Liver (tissue), 9 donors: ENCODE measurements around the gene SCIN. TPM values are rescaled to one million over a fixed set of nuclear protein-coding genes. Genes with fewer than 3 reads are reported as not detected.

Source experiments
- DNase-seq: peaks from one replicate; pipeline ENCODE4 v3.0.0-alpha.2; 2017; ENCODE audit warnings: low spot score
- H3K27ac ChIP-seq, 2 donors: one replicate each; pipeline ENCODE4 v1.7.0; 2013; ENCODE audit warnings: inconsistent platforms in 2 of 2, low read length in 2 of 2, control low read depth in 1 of 2, low read depth in 1 of 2, mild to moderate bottlenecking in 1 of 2
- H3K27me3 ChIP-seq, 4 donors: one replicate each; pipeline versions ENCODE4 v1.6.1 to v1.7.0; 2013; ENCODE audit warnings: low read length in 3 of 4, inconsistent platforms in 1 of 4, mild to moderate bottlenecking in 1 of 4, moderate library complexity in 1 of 4; ENCODE audit not compliant: control insufficient read depth in 4 of 4, insufficient read depth in 4 of 4
- H3K36me3 ChIP-seq, 4 donors: one replicate each; pipeline versions ENCODE4 v1.6.1 to v1.7.0; 2013; ENCODE audit warnings: low read length in 3 of 4, mild to moderate bottlenecking in 3 of 4, low read depth in 1 of 4, moderate library complexity in 1 of 4; ENCODE audit not compliant: control insufficient read depth in 4 of 4, insufficient read depth in 3 of 4
- H3K4me1 ChIP-seq, 4 donors: one replicate each; pipeline versions ENCODE4 v1.6.1 to v1.7.0; 2013; ENCODE audit warnings: low read length in 3 of 4, mild to moderate bottlenecking in 3 of 4, moderate library complexity in 1 of 4; ENCODE audit not compliant: control insufficient read depth in 4 of 4, insufficient read depth in 4 of 4
- H3K4me3 ChIP-seq, 3 donors: one replicate each; pipeline versions ENCODE4 v1.6.1 to v1.7.0; 2013; ENCODE audit warnings: low read length in 3 of 3, control low read depth in 1 of 3, low read depth in 1 of 3, mild to moderate bottlenecking in 1 of 3
- H3K9ac ChIP-seq, 2 donors: one replicate each; pipeline ENCODE4 v1.7.0; 2013; ENCODE audit warnings: low read length in 2 of 2, mild to moderate bottlenecking in 2 of 2, moderate library complexity in 2 of 2, control low read depth in 1 of 2, low read depth in 1 of 2
- H3K9me3 ChIP-seq, 4 donors: one replicate each; pipeline versions ENCODE4 v1.6.1 to v1.7.0; 2013; ENCODE audit warnings: low read length in 3 of 4; ENCODE audit not compliant: control insufficient read depth in 4 of 4
- EGR1 ChIP-seq, 2 donors: IDR thresholded peaks; 2 replicates each; pipeline ENCODE4 v1.6.1; 2016 to 2018; ENCODE audit warnings: antibody characterized with exemption in 2 of 2, low read depth in 2 of 2
- FOXA1 ChIP-seq: IDR thresholded peaks from 2 replicates; pipeline ENCODE4 v1.6.1; 2016; ENCODE audit warnings: antibody characterized with exemption
- FOXA2 ChIP-seq: IDR thresholded peaks from 2 replicates; pipeline ENCODE4 v1.6.1; 2016; ENCODE audit warnings: antibody characterized with exemption
- GABPA ChIP-seq, 2 donors: IDR thresholded peaks in 1 of 2; conservative IDR thresholded peaks in 1 of 2; 2 replicates each; pipeline ENCODE4 v1.6.1; 2016; ENCODE audit warnings: antibody characterized with exemption in 2 of 2, mild to moderate bottlenecking in 1 of 2, moderate library complexity in 1 of 2
- HNF4A ChIP-seq, 2 donors: conservative IDR thresholded peaks; 2 replicates each; pipeline ENCODE4 v1.6.1; 2016; ENCODE audit warnings: antibody characterized with exemption in 2 of 2, mild to moderate bottlenecking in 2 of 2
- HNF4G ChIP-seq: IDR thresholded peaks from 2 replicates; pipeline ENCODE4 v1.6.1; 2016; ENCODE audit warnings: antibody characterized with exemption
- JUND ChIP-seq, 2 donors: IDR thresholded peaks; 2 replicates each; pipeline ENCODE4 v1.6.1; 2016; ENCODE audit warnings: antibody characterized with exemption in 2 of 2
- NR2F2 ChIP-seq: IDR thresholded peaks from 2 replicates; pipeline ENCODE4 v1.6.1; 2016; ENCODE audit warnings: antibody characterized with exemption
- RXRA ChIP-seq, 2 donors: IDR thresholded peaks; 2 replicates each; pipeline ENCODE4 v1.6.1; 2017 to 2018; ENCODE audit warnings: antibody characterized with exemption in 2 of 2, mild to moderate bottlenecking in 1 of 2
- TAF1 ChIP-seq: conservative IDR thresholded peaks from 2 replicates; pipeline ENCODE4 v1.6.1; 2016; ENCODE audit warnings: antibody characterized with exemption, mild to moderate bottlenecking
- YY1 ChIP-seq: IDR thresholded peaks from 2 replicates; pipeline ENCODE4 v1.6.1; 2016; ENCODE audit warnings: antibody characterized with exemption, mild to moderate bottlenecking
- WGBS: extraction: QIAGEN DNeasy Blood & Tissue Kit; methylation state at CpG from one replicate; pipeline ENCODE4 v1.1.7; 2013; 5-methylcytosine and 5-hydroxymethylcytosine counted together
- polyA plus RNA-seq, 2 donors: library from polyadenylated mRNA; stranded (reverse) in 1 of 2; unstranded in 1 of 2; fragments of 200-250 nt in 1 of 2; fragments of >200 nt in 1 of 2; fragmentation: Nextera tagmentation in 1 of 2; extraction: Ambion mirVana in 1 of 2; gene quantifications; one replicate each; pipeline versions ENCODE4 v1.2.1 to v1.2.3, GENCODE V29; 2013 to 2015
- total RNA-seq, 2 donors: library from RNA; depleted of rRNA; stranded (reverse); fragments of >200 nt; gene quantifications; one replicate each; pipeline ENCODE4 v1.2.3, GENCODE V29; 2014
- TF ChIP-seq, protein P1 (sequence below): IDR thresholded peaks from 2 replicates; pipeline ENCODE4 v1.6.1; 2016; ENCODE audit warnings: antibody characterized with exemption, mild to moderate bottlenecking
- TF ChIP-seq, protein P2 (sequence below): IDR thresholded peaks from 2 replicates; pipeline ENCODE4 v1.6.1; 2016; ENCODE audit warnings: antibody characterized with exemption
- TF ChIP-seq, protein P3 (sequence below): IDR thresholded peaks from 2 replicates; pipeline ENCODE4 v1.6.1; 2016; ENCODE audit warnings: antibody characterized with exemption
- TF ChIP-seq, protein P4 (sequence below): IDR thresholded peaks from 2 replicates; pipeline ENCODE4 v1.6.1; 2016; ENCODE audit warnings: antibody characterized with exemption
- donor health status: healthy.
- donor health status: healthy.
- donor health status: healthy.
- donor health status: healthy.
- donor health status: healthy.

SCIN gene
- total and polyA plus RNA-seq, 4 donors, result 0.05 to 0.23 TPM; not detected in 2

DNA sequence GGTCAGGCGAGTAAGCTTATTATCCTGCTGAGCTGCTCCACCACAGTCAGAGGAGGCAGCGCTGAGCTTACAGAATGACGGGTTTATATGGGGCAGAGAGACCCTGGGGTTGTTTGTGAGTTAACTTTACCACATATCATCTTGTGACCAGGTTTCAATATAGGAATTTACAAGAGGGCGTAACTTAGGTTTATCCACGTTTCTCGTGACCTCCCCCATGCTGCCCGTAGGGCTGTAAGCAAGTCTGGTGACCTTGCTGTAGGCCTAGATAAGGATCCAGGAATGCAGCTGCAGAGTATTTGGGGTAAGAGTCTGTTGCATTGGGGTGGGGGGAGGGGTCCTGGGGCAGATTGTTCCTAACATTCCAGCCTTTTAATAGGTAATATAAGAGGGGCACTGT lies 24.6 kb downstream of the SCIN start:
- no peak for DNase-seq
- no peaks in the 10 kb centered on the region for H3K4me1 ChIP-seq
- 88% methylated on average over 7 of the region's 7 CpGs for WGBS

DNA sequence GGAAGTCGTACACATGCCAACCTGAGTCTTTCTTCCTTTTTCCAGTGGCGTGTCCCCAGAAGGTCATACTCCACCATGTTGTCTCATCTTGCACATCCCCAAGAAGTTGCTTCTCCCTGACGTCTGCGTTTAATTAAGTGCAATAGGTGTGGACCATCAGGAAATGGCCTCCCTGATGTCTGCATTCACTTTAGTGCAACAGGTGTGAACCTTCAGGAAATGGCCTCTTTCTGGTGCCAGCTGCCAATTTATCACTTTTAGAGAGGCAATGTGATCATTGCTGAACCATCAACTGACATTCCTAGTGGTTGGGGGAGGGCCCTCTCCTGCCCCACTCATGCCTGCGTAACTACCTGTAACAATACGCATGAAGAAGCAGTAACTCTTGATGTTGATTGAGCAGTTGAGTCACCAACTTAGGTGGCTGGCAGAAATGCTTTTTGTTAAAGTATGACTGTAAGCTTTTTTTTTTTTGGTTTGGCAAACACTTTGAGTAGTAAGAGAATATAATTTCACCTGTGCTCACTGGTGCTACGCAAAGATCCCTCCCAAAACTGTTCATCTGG lies 25.8 kb downstream of the SCIN start:
- 81% methylated on average over 7 of the region's 7 CpGs for WGBS
- Histone ChIP-seq H3K27ac (no peak overlapping the region), H3K4me1 (no peaks in the 10 kb centered on the region), H3K27me3 (no peaks in the 10 kb centered on the region), H3K36me3 (no peaks in the 10 kb centered on the region), H3K9me3 (no peaks in the 10 kb centered on the region), H3K4me3 (no peak overlapping the region), H3K9ac (no peak overlapping the region)
- TF ChIP-seq EGR1 (IDR thresholded peaks at IDR 0.05; ENCODE audit: low read depth in 2 of 2), result no peak
- no peak for TF ChIP-seq FOXA1
- TF ChIP-seq, protein P1, sequence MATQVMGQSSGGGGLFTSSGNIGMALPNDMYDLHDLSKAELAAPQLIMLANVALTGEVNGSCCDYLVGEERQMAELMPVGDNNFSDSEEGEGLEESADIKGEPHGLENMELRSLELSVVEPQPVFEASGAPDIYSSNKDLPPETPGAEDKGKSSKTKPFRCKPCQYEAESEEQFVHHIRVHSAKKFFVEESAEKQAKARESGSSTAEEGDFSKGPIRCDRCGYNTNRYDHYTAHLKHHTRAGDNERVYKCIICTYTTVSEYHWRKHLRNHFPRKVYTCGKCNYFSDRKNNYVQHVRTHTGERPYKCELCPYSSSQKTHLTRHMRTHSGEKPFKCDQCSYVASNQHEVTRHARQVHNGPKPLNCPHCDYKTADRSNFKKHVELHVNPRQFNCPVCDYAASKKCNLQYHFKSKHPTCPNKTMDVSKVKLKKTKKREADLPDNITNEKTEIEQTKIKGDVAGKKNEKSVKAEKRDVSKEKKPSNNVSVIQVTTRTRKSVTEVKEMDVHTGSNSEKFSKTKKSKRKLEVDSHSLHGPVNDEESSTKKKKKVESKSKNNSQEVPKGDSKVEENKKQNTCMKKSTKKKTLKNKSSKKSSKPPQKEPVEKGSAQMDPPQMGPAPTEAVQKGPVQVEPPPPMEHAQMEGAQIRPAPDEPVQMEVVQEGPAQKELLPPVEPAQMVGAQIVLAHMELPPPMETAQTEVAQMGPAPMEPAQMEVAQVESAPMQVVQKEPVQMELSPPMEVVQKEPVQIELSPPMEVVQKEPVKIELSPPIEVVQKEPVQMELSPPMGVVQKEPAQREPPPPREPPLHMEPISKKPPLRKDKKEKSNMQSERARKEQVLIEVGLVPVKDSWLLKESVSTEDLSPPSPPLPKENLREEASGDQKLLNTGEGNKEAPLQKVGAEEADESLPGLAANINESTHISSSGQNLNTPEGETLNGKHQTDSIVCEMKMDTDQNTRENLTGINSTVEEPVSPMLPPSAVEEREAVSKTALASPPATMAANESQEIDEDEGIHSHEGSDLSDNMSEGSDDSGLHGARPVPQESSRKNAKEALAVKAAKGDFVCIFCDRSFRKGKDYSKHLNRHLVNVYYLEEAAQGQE, result no peak
- no peak for TF ChIP-seq RXRA (IDR thresholded peaks at IDR 0.05)
- TF ChIP-seq HNF4G, result no peak
- no peak for TF ChIP-seq GABPA (IDR thresholded peaks at IDR 0.05 in 1 of 2, conservative IDR thresholded peaks at IDR 0.05 in 1 of 2)
- TF ChIP-seq, protein P2, sequence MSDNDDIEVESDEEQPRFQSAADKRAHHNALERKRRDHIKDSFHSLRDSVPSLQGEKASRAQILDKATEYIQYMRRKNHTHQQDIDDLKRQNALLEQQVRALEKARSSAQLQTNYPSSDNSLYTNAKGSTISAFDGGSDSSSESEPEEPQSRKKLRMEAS, result no peak
- TF ChIP-seq NR2F2, result no peak
- TF ChIP-seq, protein P3, sequence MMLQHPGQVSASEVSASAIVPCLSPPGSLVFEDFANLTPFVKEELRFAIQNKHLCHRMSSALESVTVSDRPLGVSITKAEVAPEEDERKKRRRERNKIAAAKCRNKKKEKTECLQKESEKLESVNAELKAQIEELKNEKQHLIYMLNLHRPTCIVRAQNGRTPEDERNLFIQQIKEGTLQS, result no peak
- no peak for DNase-seq

More for the DNA sequence above, 24.6 kb downstream of the SCIN start:
- H3K27ac ChIP-seq, result no peak overlapping the region
- H3K27me3 ChIP-seq, result no peaks in the 10 kb centered on the region
- H3K9ac ChIP-seq, result no peak overlapping the region
- no peaks in the 10 kb centered on the region for H3K36me3 ChIP-seq
- TF ChIP-seq, protein P4, sequence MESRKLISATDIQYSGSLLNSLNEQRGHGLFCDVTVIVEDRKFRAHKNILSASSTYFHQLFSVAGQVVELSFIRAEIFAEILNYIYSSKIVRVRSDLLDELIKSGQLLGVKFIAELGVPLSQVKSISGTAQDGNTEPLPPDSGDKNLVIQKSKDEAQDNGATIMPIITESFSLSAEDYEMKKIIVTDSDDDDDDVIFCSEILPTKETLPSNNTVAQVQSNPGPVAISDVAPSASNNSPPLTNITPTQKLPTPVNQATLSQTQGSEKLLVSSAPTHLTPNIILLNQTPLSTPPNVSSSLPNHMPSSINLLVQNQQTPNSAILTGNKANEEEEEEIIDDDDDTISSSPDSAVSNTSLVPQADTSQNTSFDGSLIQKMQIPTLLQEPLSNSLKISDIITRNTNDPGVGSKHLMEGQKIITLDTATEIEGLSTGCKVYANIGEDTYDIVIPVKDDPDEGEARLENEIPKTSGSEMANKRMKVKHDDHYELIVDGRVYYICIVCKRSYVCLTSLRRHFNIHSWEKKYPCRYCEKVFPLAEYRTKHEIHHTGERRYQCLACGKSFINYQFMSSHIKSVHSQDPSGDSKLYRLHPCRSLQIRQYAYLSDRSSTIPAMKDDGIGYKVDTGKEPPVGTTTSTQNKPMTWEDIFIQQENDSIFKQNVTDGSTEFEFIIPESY, result no peak
- no peak for TF ChIP-seq FOXA1
- H3K9me3 ChIP-seq, result no peaks in the 10 kb centered on the region
- H3K4me3 ChIP-seq, result no peak overlapping the region

DNA sequence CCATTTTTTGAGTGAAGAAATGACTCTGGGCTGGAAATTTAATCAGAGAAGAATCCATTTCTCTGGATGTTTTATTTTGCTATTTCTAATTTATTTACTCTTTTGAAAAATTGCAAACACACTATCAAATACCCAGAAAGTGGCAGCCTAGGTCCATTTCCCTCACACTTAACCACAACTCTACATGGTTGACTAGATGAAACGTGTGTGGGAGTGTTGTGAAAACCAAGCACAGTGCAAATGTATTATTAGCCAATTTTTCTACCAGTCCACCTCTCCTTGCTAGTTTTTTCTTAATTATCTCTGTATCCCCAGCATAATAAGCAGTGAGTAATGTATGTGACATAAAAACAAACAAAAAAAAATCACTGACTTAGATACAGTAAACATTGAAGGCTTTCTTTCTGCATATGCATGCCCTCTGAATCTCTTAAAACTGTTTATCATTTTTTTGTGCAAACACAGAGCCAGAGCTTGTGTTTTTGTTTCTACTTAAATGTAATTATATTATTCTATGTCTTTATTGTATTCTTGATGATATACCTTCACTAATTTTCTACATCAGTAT lies 30.9 kb downstream of the SCIN start:
- WGBS, result 62% methylated on average over 1 of the region's 1 CpG
- H3K4me1 ChIP-seq, result no peaks in the 10 kb centered on the region
- DNase-seq, result no peak
- peaks cover 0 to 6% (median 1%) of the 10 kb centered on the region in 4 donors for H3K9me3 ChIP-seq
- no peak overlapping the region for H3K9ac ChIP-seq
- no peaks in the 10 kb centered on the region for H3K36me3 ChIP-seq
- TF ChIP-seq GABPA (IDR thresholded peaks at IDR 0.05 in 1 of 2, conservative IDR thresholded peaks at IDR 0.05 in 1 of 2) (no peak), HNF4A (conservative IDR thresholded peaks at IDR 0.05) (no peak), TAF1 (no peak), JUND (IDR thresholded peaks at IDR 0.05) (no peak), HNF4G (no peak), NR2F2 (no peak), EGR1 (IDR thresholded peaks at IDR 0.05; ENCODE audit: low read depth in 2 of 2) (no peak), YY1 (no peak), FOXA2 (no peak)
- TF ChIP-seq, protein P3, result no peak
- TF ChIP-seq, protein P2, result no peak
- TF ChIP-seq, protein P1, result no peak
- H3K27me3 ChIP-seq, result no peaks in the 10 kb centered on the region
- H3K27ac ChIP-seq, result no peak overlapping the region
- no peak overlapping the region for H3K4me3 ChIP-seq
